SH-SY5Y (cell line): Measurements from ENCODE around the gene PCA3.

ENCODE experiments used
- GATA2 ChIP-seq: IDR thresholded peaks from 2 replicates; pipeline ENCODE4 v1.6.1; 2011; ENCODE audit warnings: mild to moderate bottlenecking, low read depth, low read length
- GATA3 ChIP-seq: IDR thresholded peaks from 2 replicates; pipeline ENCODE4 v1.6.1; 2011; ENCODE audit warnings: low read depth, mild to moderate bottlenecking, low read length, moderate library complexity

- TF ChIP-seq GATA2 (no peak), GATA3 (no peak)
Observed at GRCh38 chr9:76828447-76828846, 64.2 kb downstream of the PCA3 start.
